ENCODE measurements around the gene INSL6. TPM values are rescaled to one million over a fixed set of nuclear protein-coding genes. Genes with fewer than 3 reads are reported as not detected.

Gene INSL6
- total RNA-seq, 4 donors from 2014 or later = not detected

- TF ChIP-seq CTCF (IDR thresholded peaks at IDR 0.05; ENCODE audit: low read depth) = no peak
These were observed 2.9 kb upstream of the INSL6 start for GRCh38 chr9:5188060-5188984.

- no peak for TF ChIP-seq CTCF (IDR thresholded peaks at IDR 0.05; ENCODE audit: low read depth)
These were observed 1.2 kb upstream of the INSL6 start for GRCh38 chr9:5186416-5187169.

GRCh38 chr9:5184776-5185175 lies 663 bp downstream of the INSL6 start:
- TF ChIP-seq CTCF (IDR thresholded peaks at IDR 0.05; ENCODE audit: low read depth) = no peak

- no peak for TF ChIP-seq CTCF (IDR thresholded peaks at IDR 0.05; ENCODE audit: low read depth)
These were observed 7.2 kb downstream of the INSL6 start for GRCh38 chr9:5178126-5178805.

GRCh38 chr9:5146241-5146640 lies 39.2 kb downstream of the INSL6 start:
- no peak for TF ChIP-seq CTCF (IDR thresholded peaks at IDR 0.05; ENCODE audit: low read depth)

- TF ChIP-seq CTCF (IDR thresholded peaks at IDR 0.05; ENCODE audit: low read depth) = no peak
These were observed 41.2 kb downstream of the INSL6 start for GRCh38 chr9:5144217-5144616.

- TF ChIP-seq CTCF (IDR thresholded peaks at IDR 0.05; ENCODE audit: low read depth) = no peak
These were observed 45.3 kb downstream of the INSL6 start for GRCh38 chr9:5140151-5140550.

All from subcutaneous adipose tissue (tissue), 4 donors.